GM21723 (cell line): ENCODE results near the gene MCRIP1.

ENCODE experiments used
- ATAC-seq: cut with Tn5 transposase; IDR thresholded peaks from one replicate; pipeline ENCODE4 v1.9.1; 2021; ENCODE audit warnings: mild to moderate bottlenecking, moderate library complexity; ENCODE audit not compliant: unreplicated experiment

Gene MCRIP1

GRCh38 chr17:81822996-81823819, 9.9 kb downstream of the MCRIP1 start:
- ATAC-seq = no peak

GRCh38 chr17:81822312-81822637, 10.8 kb downstream of the MCRIP1 start:
- ATAC-seq = no peak

GRCh38 chr17:81821603-81822311, 11.3 kb downstream of the MCRIP1 start:
- ATAC-seq = no peak

- no peak for ATAC-seq
These were observed 11.9 kb downstream of the MCRIP1 start for GRCh38 chr17:81821147-81821546.

- no peak for ATAC-seq
These were observed 13.4 kb downstream of the MCRIP1 start for GRCh38 chr17:81819708-81820107.

GRCh38 chr17:81817758-81818147, 15.3 kb downstream of the MCRIP1 start:
- ATAC-seq = no peak

GRCh38 chr17:81815646-81815986, 17.5 kb downstream of the MCRIP1 start:
- no peak for ATAC-seq

- ATAC-seq = no peak
These were observed 18.1 kb downstream of the MCRIP1 start for GRCh38 chr17:81814748-81815645.

GRCh38 chr17:81813861-81814683, 19.0 kb downstream of the MCRIP1 start:
- no peak for ATAC-seq

- no peak for ATAC-seq
These were observed 19.8 kb downstream of the MCRIP1 start for GRCh38 chr17:81813371-81813684.

GRCh38 chr17:81812571-81813370, 20.3 kb downstream of the MCRIP1 start:
- no peak for ATAC-seq

- ATAC-seq = no peak
These were observed 21.2 kb downstream of the MCRIP1 start for GRCh38 chr17:81811705-81812570.

- ATAC-seq = no peak
These were observed 22.0 kb downstream of the MCRIP1 start for GRCh38 chr17:81810892-81811704.

GRCh38 chr17:81810476-81810875, 22.6 kb downstream of the MCRIP1 start:
- ATAC-seq = no peak

GRCh38 chr17:81809556-81809998, 23.5 kb downstream of the MCRIP1 start:
- ATAC-seq = no peak

GRCh38 chr17:81808778-81809555, 24.1 kb downstream of the MCRIP1 start:
- ATAC-seq = no peak

- ATAC-seq = no peak
These were observed 25.3 kb downstream of the MCRIP1 start for GRCh38 chr17:81807839-81808238.
